ENCODE results near the gene ODF2.

The ODF2 gene

GRCh38 chr9:128482186-128482585 lies 26.4 kb downstream of the ODF2 start:
- DNase-seq (ENCODE audit: low spot score) = no peak
- TF ChIP-seq, protein P1, sequence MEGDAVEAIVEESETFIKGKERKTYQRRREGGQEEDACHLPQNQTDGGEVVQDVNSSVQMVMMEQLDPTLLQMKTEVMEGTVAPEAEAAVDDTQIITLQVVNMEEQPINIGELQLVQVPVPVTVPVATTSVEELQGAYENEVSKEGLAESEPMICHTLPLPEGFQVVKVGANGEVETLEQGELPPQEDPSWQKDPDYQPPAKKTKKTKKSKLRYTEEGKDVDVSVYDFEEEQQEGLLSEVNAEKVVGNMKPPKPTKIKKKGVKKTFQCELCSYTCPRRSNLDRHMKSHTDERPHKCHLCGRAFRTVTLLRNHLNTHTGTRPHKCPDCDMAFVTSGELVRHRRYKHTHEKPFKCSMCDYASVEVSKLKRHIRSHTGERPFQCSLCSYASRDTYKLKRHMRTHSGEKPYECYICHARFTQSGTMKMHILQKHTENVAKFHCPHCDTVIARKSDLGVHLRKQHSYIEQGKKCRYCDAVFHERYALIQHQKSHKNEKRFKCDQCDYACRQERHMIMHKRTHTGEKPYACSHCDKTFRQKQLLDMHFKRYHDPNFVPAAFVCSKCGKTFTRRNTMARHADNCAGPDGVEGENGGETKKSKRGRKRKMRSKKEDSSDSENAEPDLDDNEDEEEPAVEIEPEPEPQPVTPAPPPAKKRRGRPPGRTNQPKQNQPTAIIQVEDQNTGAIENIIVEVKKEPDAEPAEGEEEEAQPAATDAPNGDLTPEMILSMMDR (IDR thresholded peaks at IDR 0.05; ENCODE audit: borderline replicate concordance, control extremely low read depth, extremely low read depth, insufficient read depth, missing control alignments) = no peak
- in situ Hi-C loops (cut with MboI; ENCODE audit: low sequenced_read_pairs, unreplicated experiment) = no loop called here

DNA sequence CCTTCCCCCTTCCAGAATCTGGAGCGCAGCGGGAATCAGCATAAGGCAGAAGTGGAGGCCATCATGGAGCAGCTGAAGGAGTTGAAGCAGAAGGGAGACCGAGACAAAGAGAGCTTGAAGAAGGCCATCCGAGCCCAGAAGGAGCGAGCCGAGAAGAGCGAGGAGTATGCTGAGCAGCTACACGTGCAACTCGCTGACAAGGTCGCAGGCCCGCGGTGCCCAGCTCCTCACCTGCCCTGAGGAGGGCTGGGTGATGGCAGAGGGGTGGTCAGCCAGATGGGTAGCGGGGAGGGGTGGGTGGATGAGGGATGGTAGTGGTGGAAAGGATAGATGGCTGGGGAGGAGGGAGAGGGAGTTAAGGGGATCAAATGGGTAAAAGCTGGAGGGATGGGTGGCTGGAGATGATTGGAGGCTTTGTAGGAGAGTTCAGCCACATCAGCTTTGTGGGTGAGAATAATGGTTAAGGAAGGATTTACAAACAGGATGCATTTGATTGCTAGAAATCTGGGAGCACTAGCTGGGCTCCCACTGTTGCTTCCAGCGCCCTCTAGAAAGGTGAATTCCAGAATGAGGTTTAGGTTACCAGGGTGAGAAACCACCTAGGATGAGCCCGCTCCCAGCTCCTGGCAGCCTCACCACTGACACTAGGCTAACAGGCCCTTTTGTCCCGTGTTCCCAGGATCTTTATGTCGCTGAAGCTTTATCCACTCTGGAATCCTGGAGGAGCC lies 29.0 kb downstream of the ODF2 start:
- DNase-seq (ENCODE audit: low spot score) = no peak
- in situ Hi-C loops (cut with MboI; ENCODE audit: low sequenced_read_pairs, unreplicated experiment) = no loop called here
- TF ChIP-seq, protein P1 (IDR thresholded peaks at IDR 0.05; ENCODE audit: borderline replicate concordance, control extremely low read depth, extremely low read depth, insufficient read depth, missing control alignments) = no peak

GRCh38 chr9:128485414-128485855 lies 29.6 kb downstream of the ODF2 start:
- in situ Hi-C loops (cut with MboI; ENCODE audit: low sequenced_read_pairs, unreplicated experiment) = no loop called here
- TF ChIP-seq, protein P1 (IDR thresholded peaks at IDR 0.05; ENCODE audit: borderline replicate concordance, control extremely low read depth, extremely low read depth, insufficient read depth, missing control alignments) = no peak
- no peak for DNase-seq (ENCODE audit: low spot score)

- in situ Hi-C loops (cut with MboI; ENCODE audit: low sequenced_read_pairs, unreplicated experiment) = no loop called here
- no peak for DNase-seq (ENCODE audit: low spot score)
- TF ChIP-seq, protein P1 (IDR thresholded peaks at IDR 0.05; ENCODE audit: borderline replicate concordance, control extremely low read depth, extremely low read depth, insufficient read depth, missing control alignments) = no peak
These were observed 30.4 kb downstream of the ODF2 start for GRCh38 chr9:128486201-128486600.

DNA sequence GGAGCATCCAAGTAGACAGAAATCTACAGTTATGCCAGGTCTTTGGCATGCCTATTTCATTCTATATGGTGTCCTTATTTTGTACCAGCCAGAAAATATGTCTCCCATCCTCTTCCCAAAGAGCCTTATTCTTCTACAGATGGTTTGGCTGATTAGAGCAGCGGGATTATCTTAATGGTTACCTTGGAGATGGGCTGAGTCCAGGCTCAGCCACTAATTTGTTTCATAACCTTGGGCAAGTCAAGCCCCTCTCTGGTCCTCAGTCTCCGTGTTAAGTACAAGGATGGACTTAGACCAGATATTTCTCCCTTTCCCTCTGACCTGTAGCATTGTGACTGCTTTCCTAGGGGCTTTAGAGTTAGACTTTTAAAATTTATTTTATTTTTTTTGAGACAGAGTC lies 37.6 kb downstream of the ODF2 start:
- TF ChIP-seq, protein P1 (IDR thresholded peaks at IDR 0.05; ENCODE audit: borderline replicate concordance, control extremely low read depth, extremely low read depth, insufficient read depth, missing control alignments) = no peak
- in situ Hi-C loops (cut with MboI; ENCODE audit: low sequenced_read_pairs, unreplicated experiment) = no loop called here
- DNase-seq (ENCODE audit: low spot score) = no peak

DNA sequence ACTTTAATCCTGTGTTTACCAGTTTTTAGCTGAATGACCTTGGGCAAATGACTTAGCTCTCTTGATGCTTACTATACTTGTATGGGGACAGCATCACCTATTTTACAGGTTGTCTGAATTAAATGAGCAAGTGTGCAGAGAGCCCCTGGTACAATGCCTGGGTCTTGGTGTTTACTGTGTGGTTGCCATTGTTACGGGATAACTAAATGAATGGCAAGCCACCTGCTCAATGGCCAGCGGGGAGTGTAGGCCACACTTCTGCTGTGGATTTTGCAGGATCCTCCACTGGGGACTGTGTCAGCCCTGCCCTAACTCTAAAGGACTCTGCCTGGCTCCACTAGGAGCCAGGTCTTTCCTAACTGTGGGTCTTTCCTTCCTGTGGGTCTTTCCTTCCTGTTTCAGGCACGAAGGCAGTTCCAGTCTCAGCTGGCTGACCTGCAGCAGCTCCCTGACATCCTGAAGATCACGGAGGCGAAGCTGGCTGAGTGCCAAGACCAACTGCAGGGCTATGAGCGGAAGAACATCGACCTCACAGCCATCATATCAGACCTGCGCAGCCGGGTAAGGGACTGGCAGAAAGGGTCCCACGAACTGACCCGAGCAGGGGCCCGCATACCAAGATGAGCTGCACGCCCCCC lies 38.4 kb downstream of the ODF2 start:
- DNase-seq (ENCODE audit: low spot score) = no peak
- in situ Hi-C loops (cut with MboI; ENCODE audit: low sequenced_read_pairs, unreplicated experiment) = no loop called here

More for the DNA sequence above, 38.4 kb downstream of the ODF2 start:
- TF ChIP-seq, protein P1 (IDR thresholded peaks at IDR 0.05; ENCODE audit: borderline replicate concordance, control extremely low read depth, extremely low read depth, insufficient read depth, missing control alignments) = no peak

All from GM13976 (cell line).